ENCODE data around the gene PUS7.
"Not testable (repeated sequence)": the region's sequence is repeated elsewhere in the genome, so short reads cannot be mapped to it uniquely, and the experiment has no call there.

Gene PUS7, protein sequence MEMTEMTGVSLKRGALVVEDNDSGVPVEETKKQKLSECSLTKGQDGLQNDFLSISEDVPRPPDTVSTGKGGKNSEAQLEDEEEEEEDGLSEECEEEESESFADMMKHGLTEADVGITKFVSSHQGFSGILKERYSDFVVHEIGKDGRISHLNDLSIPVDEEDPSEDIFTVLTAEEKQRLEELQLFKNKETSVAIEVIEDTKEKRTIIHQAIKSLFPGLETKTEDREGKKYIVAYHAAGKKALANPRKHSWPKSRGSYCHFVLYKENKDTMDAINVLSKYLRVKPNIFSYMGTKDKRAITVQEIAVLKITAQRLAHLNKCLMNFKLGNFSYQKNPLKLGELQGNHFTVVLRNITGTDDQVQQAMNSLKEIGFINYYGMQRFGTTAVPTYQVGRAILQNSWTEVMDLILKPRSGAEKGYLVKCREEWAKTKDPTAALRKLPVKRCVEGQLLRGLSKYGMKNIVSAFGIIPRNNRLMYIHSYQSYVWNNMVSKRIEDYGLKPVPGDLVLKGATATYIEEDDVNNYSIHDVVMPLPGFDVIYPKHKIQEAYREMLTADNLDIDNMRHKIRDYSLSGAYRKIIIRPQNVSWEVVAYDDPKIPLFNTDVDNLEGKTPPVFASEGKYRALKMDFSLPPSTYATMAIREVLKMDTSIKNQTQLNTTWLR

DNA sequence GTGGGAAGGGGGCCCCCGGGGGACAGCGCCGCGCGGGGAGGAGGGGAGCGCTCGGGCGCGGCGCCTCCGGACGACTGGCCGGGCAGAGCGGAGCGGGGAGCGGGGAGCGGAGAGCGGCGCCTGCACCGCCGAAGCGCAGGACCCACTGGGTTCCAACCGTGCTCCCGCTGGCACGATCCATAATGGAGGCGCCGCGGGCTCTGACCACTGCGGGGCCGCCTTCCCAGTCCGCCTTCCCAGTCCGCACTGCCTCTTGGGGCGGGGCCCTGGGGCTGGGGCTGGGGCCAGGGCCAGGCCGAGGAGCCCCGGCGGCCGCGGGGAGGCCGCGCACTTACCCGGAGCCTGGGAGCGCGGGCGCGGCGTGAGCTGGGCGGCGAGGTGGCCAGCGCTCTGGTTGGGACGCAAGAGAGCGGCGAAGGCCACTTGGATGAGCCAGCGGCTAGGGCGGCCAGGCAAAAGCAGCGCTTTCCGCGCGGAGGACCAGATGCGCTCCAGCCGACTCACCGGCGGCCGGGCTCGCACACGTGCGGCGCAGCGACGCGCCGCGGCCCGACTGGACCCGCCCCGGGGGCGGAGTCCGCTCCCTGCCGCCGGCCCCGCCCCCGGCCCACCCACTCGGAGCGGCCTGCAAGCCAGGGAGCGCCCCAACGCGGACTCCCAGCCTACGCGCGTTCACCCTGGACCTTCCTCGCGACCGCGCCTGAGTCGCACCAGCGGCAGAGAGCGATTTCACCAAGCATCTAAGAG, at the start of gene PUS7:
Gene PUS7 (minus strand): TSS at position 555 of the 747 bp plus-strand sequence. CDS start 13,759 bp downstream, outside the sequence.
- Mint-ChIP-seq H3K4me1 (ENCODE audit: low read depth) (peaks cover 10% of the 10 kb centered on the region), H3K27ac (peak within 1 kb of the TSS; percentile 98), H3K9me3 (no peaks in the 10 kb centered on the region), H3K27me3 (ENCODE audit: low read depth) (no peaks in the 10 kb centered on the region), H3K4me3 (peak within 1 kb of the TSS; percentile 97), H3K36me3 (ENCODE audit: low read depth) (peaks cover 9% of the 10 kb centered on the region)
- peak; percentile 80 for DNase-seq (ENCODE audit: low spot score)

DNA sequence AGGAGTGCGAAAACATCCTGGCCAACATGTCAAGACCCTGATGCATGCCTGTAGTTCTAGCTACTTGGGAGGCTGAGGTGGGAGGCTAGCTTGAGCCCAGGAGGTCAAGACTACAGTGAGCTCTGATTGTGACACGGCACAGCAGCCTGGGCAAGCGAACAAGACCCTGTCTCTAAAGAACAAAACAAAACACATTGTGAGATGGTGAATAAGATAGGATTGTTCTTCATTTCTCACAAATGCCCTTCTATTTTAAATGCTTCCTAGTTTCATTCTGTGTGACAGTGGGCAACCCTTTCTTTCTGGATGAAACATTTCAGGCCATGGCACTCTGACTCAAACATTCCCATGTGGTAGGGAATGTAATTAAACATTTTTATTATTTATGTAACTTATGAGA, 45.8 kb upstream of the PUS7 start:
- H3K27me3 Mint-ChIP-seq (ENCODE audit: low read depth) = no peaks in the 10 kb centered on the region
- no peak overlapping the region for H3K4me3 Mint-ChIP-seq
- H3K4me1 Mint-ChIP-seq (ENCODE audit: low read depth) = no peaks in the 10 kb centered on the region
- no peak for DNase-seq (ENCODE audit: low spot score)
- no peak overlapping the region for H3K27ac Mint-ChIP-seq
- peaks cover 28% of the 10 kb centered on the region for H3K36me3 Mint-ChIP-seq (ENCODE audit: low read depth)
- no peaks in the 10 kb centered on the region for H3K9me3 Mint-ChIP-seq

DNA sequence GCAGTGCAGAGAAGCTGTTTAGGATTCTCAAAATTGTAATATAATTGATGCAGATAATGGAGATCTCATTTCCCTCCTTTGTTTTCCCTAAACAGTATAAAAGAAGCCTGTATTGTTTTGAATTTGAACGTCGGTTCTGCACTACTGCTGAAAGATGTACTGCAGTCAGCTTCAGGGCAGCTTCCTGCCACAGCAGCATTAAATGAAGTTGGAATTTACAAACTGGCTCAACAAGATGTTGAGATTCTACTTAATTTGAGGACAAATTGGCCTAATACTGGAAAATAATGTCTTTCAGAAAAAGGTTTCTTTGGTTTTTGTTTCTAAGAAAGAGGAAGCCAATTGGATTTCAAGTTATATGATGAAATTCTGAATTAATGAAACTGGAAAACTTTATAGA, 45.0 kb upstream of the PUS7 start:
- no peak for DNase-seq (ENCODE audit: low spot score)
- H3K4me1 Mint-ChIP-seq (ENCODE audit: low read depth) = no peaks in the 10 kb centered on the region
- H3K36me3 Mint-ChIP-seq (ENCODE audit: low read depth) = peaks cover 30% of the 10 kb centered on the region
- H3K4me3 Mint-ChIP-seq = no peak overlapping the region
- H3K27me3 Mint-ChIP-seq (ENCODE audit: low read depth) = no peaks in the 10 kb centered on the region
- no peaks in the 10 kb centered on the region for H3K9me3 Mint-ChIP-seq
- H3K27ac Mint-ChIP-seq = no peak overlapping the region

DNA sequence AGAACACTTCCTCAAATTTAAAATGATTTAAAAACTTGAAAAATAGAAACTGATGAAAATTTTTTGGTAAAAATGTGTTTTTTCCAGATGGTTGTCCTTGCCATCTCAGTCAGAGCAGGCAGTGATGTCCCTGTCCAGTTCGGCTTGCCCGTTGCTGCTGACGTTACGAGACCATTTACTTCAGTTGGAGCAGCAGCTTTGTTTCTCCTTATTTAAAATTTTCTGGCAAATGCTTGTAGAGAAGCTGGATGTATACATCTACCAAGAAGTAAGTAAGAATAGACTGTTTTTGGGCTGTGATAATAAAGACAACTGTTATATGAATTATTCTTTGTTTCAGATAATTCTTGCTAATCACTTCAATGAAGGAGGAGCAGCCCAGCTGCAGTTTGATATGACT, 43.1 kb upstream of the PUS7 start:
- no peaks in the 10 kb centered on the region for H3K4me1 Mint-ChIP-seq (ENCODE audit: low read depth)
- no peak overlapping the region for H3K4me3 Mint-ChIP-seq
- no peaks in the 10 kb centered on the region for H3K9me3 Mint-ChIP-seq
- H3K27ac Mint-ChIP-seq = no peak overlapping the region
- peaks cover 32% of the 10 kb centered on the region for H3K36me3 Mint-ChIP-seq (ENCODE audit: low read depth)
- H3K27me3 Mint-ChIP-seq (ENCODE audit: low read depth) = no peaks in the 10 kb centered on the region
- DNase-seq (ENCODE audit: low spot score) = no peak

DNA sequence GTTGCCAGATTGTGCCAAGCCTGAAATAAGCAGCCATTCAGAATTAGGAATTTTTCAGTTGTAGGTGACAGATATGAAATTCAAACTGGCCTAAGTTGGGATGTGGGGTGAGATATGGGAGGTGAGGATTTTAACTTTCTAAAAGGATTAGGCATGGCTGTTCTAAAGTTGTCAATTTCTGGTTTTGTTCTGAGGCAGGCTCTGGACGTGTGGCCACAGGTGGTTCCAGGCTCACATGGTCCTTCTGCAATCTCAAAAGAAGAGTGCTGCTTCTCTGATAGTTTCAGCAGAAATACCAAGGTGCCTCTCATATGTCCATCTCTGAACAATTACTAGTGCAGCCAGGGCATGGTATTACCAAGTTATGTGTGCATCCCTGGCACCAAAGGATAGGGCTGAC, 37.9 kb upstream of the PUS7 start:
- H3K4me1 Mint-ChIP-seq (ENCODE audit: low read depth) = no peaks in the 10 kb centered on the region
- no peaks in the 10 kb centered on the region for H3K27me3 Mint-ChIP-seq (ENCODE audit: low read depth)
- no peaks in the 10 kb centered on the region for H3K9me3 Mint-ChIP-seq
- no peak overlapping the region for H3K4me3 Mint-ChIP-seq
- H3K36me3 Mint-ChIP-seq (ENCODE audit: low read depth) = peaks cover 34% of the 10 kb centered on the region
- DNase-seq (ENCODE audit: low spot score) = no peak
- no peak overlapping the region for H3K27ac Mint-ChIP-seq

DNA sequence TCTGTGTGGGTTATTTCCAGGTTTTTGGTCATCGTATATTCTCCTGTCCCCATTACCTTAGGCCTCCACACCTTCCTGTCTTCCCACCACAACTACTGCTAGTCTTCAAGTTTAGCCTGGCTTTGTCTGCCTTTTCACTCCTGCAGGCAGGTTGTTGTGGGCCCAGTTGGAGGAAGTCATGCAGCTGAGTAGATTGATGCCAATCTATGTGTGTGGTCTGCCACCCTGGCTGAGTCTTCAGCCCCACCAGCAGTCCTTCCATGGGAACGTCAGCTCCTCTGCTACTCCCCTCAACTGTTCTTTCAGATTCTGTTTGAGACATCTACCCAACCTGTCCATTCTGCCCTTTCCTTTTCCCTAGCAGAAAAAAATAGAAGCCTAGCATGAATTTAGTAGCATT, 16.3 kb upstream of the PUS7 start:
- H3K9me3 Mint-ChIP-seq = no peaks in the 10 kb centered on the region
- no peaks in the 10 kb centered on the region for H3K27me3 Mint-ChIP-seq (ENCODE audit: low read depth)
- peaks cover 29% of the 10 kb centered on the region for H3K36me3 Mint-ChIP-seq (ENCODE audit: low read depth)
- DNase-seq (ENCODE audit: low spot score) = no peak
- H3K4me3 Mint-ChIP-seq = no peak overlapping the region
- H3K4me1 Mint-ChIP-seq (ENCODE audit: low read depth) = peaks cover 9% of the 10 kb centered on the region
- H3K27ac Mint-ChIP-seq = no peak overlapping the region

DNA sequence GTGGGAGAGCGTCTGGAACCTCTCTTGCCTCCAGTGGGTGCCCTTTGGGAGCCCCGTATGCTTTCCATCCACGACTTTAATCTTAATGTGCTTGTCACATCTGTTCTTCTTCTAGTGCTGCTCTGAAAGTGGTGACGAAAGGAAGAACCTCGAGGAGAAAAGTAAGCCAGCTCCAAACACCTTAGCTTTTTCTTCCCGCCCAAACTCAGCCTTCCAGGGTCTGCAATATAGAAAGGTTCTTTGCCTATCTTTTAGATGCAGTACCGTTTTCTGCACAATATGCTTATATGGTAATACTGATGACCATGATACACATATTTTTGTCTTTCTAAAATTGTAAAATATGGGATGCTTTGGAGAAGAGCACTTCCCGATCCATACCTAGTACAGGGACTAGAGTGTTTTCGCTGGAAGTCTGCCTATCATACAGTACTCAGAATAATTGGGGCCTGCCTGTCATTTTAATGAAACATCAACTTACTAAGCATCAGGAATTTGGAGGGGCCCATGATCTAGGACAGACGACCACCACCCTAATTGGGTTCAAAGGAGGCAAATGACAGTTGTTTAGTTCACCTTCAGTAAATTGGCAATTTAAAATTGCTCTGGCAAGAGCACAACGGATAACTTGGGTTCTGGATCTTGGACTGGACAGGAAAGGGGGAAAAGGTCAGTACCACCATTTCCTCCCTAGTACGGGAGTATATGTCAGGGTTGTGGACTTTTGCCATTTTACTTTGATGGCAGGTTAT, 10.8 kb upstream of the PUS7 start:
- Mint-ChIP-seq H3K9me3 (no peaks in the 10 kb centered on the region), H3K36me3 (ENCODE audit: low read depth) (peaks cover 8% of the 10 kb centered on the region), H3K27me3 (ENCODE audit: low read depth) (no peaks in the 10 kb centered on the region), H3K27ac (peak overlapping the region; percentile 91), H3K4me1 (ENCODE audit: low read depth) (peaks cover 21% of the 10 kb centered on the region), H3K4me3 (peak overlapping the region; percentile 84)
- DNase-seq (ENCODE audit: low spot score) = no peak

DNA sequence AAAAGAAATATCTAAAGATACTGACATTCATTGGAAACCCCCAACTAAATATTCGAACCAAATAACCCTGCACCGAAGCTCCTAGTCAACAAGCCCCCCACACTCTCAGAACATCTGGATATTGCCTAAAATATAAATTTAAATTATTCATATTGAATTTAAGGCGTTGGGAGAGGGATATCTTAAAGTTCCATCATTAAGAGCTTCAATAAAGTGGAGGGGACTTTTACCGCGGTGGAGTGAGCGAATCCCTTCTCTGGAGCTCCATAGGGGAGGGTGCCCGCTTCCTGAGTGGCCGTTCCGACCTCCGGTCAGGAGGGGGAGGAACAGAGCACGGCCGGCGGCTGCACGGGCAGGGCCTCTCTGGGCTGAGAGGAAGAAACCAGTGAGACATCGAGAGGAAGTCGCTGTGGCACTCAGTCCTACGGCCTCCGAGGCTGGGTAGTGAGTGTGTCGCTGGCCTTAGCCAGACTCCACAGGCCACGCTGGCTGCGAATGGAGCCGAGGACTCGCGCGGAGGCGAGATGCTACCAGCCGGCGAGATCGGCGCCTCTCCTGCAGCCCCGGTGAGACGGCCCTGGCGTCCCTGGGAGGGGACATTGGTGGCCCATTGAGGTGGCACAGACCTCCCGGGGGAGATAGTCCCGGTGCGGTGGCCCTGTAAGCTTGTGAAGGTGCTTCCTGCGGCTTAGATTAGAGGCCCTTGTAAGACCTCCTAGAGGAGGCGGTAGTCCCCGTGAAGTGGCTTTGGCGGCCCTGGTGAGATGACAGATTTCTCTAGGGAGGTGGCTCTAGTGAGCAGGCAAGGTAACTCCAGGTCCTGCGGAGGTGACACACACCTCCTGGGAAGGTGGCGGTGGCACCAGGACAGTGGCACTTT, 10.0 kb upstream of the PUS7 start, which contains the start of gene RINT1:
Gene RINT1 (plus strand): TSS at position 410 of the 880 bp plus-strand sequence. CDS start 115 bp downstream, at position 525.
- Mint-ChIP-seq H3K4me3 (peak within 1 kb of the TSS; percentile 84), H3K4me1 (ENCODE audit: low read depth) (peaks cover 21% of the 10 kb centered on the region), H3K27ac (peak within 1 kb of the TSS; percentile 91), H3K9me3 (no peaks in the 10 kb centered on the region), H3K27me3 (ENCODE audit: low read depth) (no peaks in the 10 kb centered on the region), H3K36me3 (ENCODE audit: low read depth) (peaks cover 5% of the 10 kb centered on the region)
- peak; percentile 91 for DNase-seq (ENCODE audit: low spot score)

DNA sequence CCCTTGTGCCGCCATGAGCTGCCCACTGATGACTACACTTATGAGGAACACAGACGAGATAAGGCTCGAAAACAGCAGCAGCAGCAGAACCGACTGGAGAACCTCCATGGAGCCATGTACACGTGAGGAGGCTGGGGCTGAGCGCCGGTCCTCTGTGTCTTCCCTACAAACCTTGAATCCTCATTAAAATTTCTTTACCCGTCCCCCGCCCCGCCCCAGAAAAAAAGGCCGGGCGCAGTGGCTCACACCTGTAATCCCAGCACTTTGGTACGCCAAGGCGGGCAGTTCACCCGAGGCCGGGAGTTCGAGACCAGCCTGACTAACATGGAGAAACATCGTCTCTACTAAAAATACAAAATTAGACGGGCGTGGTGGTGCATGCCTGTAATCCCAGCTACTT, 8.5 kb upstream of the PUS7 start:
- Mint-ChIP-seq H3K4me1 (ENCODE audit: low read depth) (peaks cover 18% of the 10 kb centered on the region), H3K4me3 (peak overlapping the region; percentile 39), H3K27ac (no peak overlapping the region), H3K27me3 (ENCODE audit: low read depth) (no peaks in the 10 kb centered on the region), H3K36me3 (ENCODE audit: low read depth) (no peaks in the 10 kb centered on the region), H3K9me3 (no peaks in the 10 kb centered on the region)
- DNase-seq (ENCODE audit: low spot score) = no peak

DNA sequence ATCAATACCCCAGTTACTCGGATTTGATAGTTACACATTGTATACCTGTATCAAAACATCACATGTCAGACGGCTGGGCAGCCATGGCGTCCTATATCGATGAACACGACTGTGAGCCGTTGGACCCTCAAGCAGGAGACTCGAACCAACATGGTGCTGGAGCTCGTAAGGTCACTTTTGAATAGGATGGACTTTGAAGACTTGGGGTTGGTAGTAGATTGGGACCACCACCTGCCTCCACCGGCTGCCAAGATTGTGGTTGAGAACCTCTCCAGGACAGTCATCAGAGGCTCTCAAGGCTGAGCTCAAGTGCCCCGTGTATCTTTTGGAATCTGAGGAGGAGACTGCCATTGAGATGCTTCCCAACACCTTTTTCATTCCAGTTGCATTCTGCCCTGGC, 8.1 kb upstream of the PUS7 start:
- Mint-ChIP-seq H3K36me3 (ENCODE audit: low read depth) (no peaks in the 10 kb centered on the region), H3K4me3 (peak overlapping the region; percentile 39), H3K27ac (no peak overlapping the region), H3K4me1 (ENCODE audit: low read depth) (peaks cover 18% of the 10 kb centered on the region), H3K9me3 (no peaks in the 10 kb centered on the region), H3K27me3 (ENCODE audit: low read depth) (no peaks in the 10 kb centered on the region)
- no peak for DNase-seq (ENCODE audit: low spot score)

DNA sequence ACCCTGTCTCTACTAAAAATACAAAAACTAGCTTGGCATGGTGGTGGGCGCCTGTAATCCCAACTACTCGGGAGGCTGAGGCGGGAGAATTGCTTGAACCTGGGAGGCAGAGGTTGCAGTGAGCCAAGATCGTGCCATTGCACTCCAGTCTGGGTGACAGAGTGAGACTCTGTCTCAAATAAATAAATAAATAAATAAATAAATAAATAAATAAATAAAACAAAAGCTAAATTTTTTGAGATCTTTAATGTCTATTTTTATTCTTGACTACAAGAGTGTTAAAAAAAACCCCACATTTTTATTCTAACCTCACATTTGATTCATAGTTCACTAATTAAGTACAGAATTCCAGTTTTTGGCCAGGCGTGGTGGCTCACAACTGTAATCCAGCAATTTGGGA, 5.7 kb upstream of the PUS7 start:
- H3K27ac Mint-ChIP-seq; H3K27me3 Mint-ChIP-seq (ENCODE audit: low read depth); H3K9me3 Mint-ChIP-seq; DNase-seq (ENCODE audit: low spot score); H3K4me3 Mint-ChIP-seq; H3K4me1 Mint-ChIP-seq (ENCODE audit: low read depth); H3K36me3 Mint-ChIP-seq (ENCODE audit: low read depth): not testable (repeated sequence)

DNA sequence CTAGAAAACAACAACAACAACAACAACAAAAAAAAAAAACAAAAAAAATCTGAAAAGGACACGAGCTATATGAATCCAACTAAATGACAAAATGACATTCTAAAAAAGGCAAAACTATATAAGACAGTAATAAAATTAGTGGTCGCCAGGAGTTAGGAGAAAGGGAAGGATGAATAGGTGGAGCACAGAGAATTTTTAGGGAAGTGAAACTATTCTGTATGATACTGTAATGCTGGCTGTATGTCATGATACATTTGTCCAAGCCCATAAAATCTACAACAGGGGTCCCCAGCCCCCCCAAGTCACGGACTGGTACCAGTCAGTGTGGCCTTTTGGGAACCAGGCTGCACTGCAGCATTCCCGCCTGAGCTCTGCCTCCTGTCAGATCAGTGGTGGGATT, 2.8 kb upstream of the PUS7 start:
- peaks cover under 1% of the 10 kb centered on the region for H3K36me3 Mint-ChIP-seq (ENCODE audit: low read depth)
- no peak overlapping the region for H3K27ac Mint-ChIP-seq
- DNase-seq (ENCODE audit: low spot score) = no peak
- H3K4me3 Mint-ChIP-seq = no peak overlapping the region
- no peaks in the 10 kb centered on the region for H3K27me3 Mint-ChIP-seq (ENCODE audit: low read depth)
- H3K9me3 Mint-ChIP-seq = no peaks in the 10 kb centered on the region
- H3K4me1 Mint-ChIP-seq (ENCODE audit: low read depth) = peaks cover 8% of the 10 kb centered on the region

DNA sequence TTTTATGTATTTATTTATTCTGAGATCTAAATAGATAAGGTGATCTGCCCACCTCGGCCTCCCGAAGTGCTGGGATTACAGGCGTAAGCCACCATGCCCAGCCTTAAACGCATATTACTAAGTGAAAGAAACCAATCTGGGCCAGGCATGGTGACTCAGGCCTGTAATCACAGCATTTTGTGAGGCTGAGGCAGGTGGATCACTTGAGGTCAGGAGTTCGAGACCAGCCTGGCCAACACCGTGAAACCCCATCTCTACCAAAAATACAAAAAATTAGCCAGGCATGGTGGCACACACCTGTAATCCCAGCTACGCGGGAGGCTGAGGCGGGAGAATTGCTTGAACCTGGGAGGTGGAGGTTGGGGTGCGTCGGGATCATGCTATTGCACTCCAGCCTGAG, 2.4 kb upstream of the PUS7 start:
- not testable (repeated sequence) for DNase-seq (ENCODE audit: low spot score); H3K27me3 Mint-ChIP-seq (ENCODE audit: low read depth); H3K4me3 Mint-ChIP-seq; H3K4me1 Mint-ChIP-seq (ENCODE audit: low read depth); H3K9me3 Mint-ChIP-seq; H3K27ac Mint-ChIP-seq; H3K36me3 Mint-ChIP-seq (ENCODE audit: low read depth)

Data from T-helper 2 cell treated with Interferon-gamma antibody and Interleukin-4, amounts not matched to agents 5 μg/mL and 100 μg/mL, for 36 hours (primary cell).